RWPE2 (cell line): ENCODE data around the gene TMEM95.
A peak's percentile ranks its signal among the peaks of the same experiment; 100 is the strongest.

Experiments used
- ATAC-seq: fragments of 200-7000 bp; cut with Tn5 transposase; 3 replicates; pipeline ENCODE4 v1.9.1; 2021; ENCODE audit warnings: low read depth
- DNase-seq: peaks from one replicate; pipeline ENCODE4 v3.0.0-alpha.2; 2020; ENCODE audit warnings: low spot score
- H3K27ac ChIP-seq: fragments of 450-650 bp; 2 replicates; pipeline ENCODE4 v1.5.1; 2017; ENCODE audit warnings: mild to moderate bottlenecking; ENCODE audit not compliant: poor library complexity, severe bottlenecking
- H3K27me3 ChIP-seq: fragments of 250-450 bp; sonication (Bioruptor Pico); 2 replicates; pipeline ENCODE4 v1.5.1; 2021; ENCODE audit warnings: mild to moderate bottlenecking, moderate library complexity; ENCODE audit not compliant: insufficient read depth, poor library complexity, severe bottlenecking
- H3K36me3 ChIP-seq: fragments of 250-450 bp; sonication (Bioruptor Pico); 2 replicates; pipeline ENCODE4 v1.5.1; 2020; ENCODE audit warnings: low read depth, mild to moderate bottlenecking, moderate library complexity
- H3K4me1 ChIP-seq: fragments of 250-450 bp; sonication (Bioruptor Pico); 2 replicates; pipeline ENCODE4 v1.5.1; 2021; ENCODE audit warnings: mild to moderate bottlenecking, moderate library complexity; ENCODE audit not compliant: insufficient read depth, poor library complexity, severe bottlenecking
- H3K4me3 ChIP-seq: fragments of 250-450 bp; sonication (Bioruptor Pico); 2 replicates; pipeline ENCODE4 v1.5.1; 2021; ENCODE audit warnings: mild to moderate bottlenecking, moderate library complexity; ENCODE audit not compliant: severe bottlenecking
- H3K9me3 ChIP-seq: fragments of 250-450 bp; sonication (Bioruptor Pico); 2 replicates; pipeline ENCODE4 v1.5.1; 2021; ENCODE audit warnings: mild to moderate bottlenecking, moderate library complexity; ENCODE audit not compliant: severe bottlenecking
- TF ChIP-seq, protein P1 (sequence below): fragments of 450-650 bp; IDR thresholded peaks from one replicate; pipeline ENCODE4 v1.5.1; 2017; ENCODE audit warnings: mild to moderate bottlenecking, moderate library complexity; ENCODE audit not compliant: poor library complexity, severe bottlenecking

TMEM95 gene

DNA sequence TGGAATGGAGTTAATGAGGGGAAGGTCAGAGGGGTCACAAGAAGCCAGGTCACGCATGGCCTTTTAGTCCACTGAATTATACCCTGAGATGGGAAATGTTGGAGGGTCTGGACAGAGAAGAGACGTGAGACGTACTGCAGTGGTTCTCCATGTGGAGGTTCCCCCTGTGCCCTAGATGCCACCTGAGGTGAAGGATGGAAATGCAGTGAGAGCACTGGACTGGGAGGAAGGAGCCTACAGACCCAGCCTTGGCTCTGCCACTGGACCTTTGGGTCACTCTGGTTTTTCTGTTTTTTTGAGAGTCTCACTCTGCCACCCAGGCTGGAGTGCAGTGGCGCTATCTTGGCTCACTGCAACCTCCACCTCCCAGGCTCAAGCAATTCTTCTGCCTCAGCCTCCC lies 41.2 kb downstream of the TMEM95 start:
- Histone ChIP-seq H3K9me3 (no peaks in the 10 kb centered on the region), H3K4me3 (no peak overlapping the region), H3K27me3 (no peaks in the 10 kb centered on the region), H3K27ac (no peak overlapping the region), H3K4me1 (peaks cover 7% of the 10 kb centered on the region), H3K36me3 (peaks cover 21% of the 10 kb centered on the region)
- TF ChIP-seq, protein P1, sequence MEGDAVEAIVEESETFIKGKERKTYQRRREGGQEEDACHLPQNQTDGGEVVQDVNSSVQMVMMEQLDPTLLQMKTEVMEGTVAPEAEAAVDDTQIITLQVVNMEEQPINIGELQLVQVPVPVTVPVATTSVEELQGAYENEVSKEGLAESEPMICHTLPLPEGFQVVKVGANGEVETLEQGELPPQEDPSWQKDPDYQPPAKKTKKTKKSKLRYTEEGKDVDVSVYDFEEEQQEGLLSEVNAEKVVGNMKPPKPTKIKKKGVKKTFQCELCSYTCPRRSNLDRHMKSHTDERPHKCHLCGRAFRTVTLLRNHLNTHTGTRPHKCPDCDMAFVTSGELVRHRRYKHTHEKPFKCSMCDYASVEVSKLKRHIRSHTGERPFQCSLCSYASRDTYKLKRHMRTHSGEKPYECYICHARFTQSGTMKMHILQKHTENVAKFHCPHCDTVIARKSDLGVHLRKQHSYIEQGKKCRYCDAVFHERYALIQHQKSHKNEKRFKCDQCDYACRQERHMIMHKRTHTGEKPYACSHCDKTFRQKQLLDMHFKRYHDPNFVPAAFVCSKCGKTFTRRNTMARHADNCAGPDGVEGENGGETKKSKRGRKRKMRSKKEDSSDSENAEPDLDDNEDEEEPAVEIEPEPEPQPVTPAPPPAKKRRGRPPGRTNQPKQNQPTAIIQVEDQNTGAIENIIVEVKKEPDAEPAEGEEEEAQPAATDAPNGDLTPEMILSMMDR: no peak
- ATAC-seq (no peak), DNase-seq (no peak)

DNA sequence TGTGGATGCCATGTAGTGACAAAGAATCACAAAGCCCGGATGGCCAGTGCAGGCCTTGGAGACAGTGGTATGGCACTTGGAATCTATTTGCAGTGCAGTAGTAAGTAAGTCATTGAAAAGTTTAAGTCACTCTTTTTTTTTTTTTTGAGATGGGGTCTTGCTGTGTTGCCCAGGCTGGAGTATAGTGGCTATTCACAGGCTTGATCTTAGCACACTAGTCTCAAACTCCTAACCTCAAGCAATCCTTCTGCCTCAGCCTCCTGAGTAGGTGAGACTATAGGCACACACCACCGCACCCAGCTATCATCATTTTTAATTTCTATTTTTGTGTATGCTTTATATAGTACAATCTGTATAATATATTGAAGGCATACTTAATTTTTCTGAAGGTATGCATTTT lies 43.7 kb downstream of the TMEM95 start:
- peaks cover 7% of the 10 kb centered on the region for H3K4me1 ChIP-seq
- peaks cover 17% of the 10 kb centered on the region for H3K36me3 ChIP-seq
- DNase-seq (no peak), ATAC-seq (no peak)
- H3K9me3 ChIP-seq: no peaks in the 10 kb centered on the region
- no peaks in the 10 kb centered on the region for H3K27me3 ChIP-seq
- H3K4me3 ChIP-seq: no peak overlapping the region
- TF ChIP-seq, protein P1: no peak
- no peak overlapping the region for H3K27ac ChIP-seq

DNA sequence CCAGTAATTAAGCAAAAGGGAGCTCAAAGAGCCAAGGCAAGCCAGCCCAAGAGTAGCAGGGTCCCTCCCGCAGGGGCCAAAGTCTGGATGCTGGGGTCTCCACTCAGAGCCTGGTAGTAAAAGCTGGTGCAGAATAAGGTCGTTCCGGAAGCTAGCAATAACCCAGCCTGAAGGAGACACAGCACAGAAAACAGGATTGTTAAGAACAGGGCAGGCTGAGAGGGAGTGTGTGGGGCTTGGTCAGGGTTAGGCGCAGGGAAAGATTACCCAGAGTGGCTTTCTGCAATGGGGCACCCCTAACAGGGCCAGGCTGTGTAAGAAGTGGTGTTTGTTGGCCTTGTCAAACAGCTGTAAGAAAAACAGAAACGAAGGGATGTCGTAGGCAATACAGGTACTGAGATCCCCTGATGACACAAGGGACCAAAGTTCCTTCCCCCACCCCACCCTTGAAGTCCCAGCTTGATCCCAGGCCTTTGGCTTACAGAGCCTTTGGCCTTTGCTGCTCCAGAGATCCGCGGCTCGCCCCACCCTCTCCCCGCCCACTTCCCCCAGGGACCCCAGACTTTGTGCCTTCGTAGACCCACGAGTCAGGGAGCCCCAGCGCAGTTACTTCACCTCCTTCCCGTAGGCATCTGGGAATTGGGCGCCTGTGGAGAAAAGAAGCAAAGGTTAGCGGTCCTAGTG lies 48.2 kb downstream of the TMEM95 start:
- Histone ChIP-seq H3K4me1 (peaks cover 7% of the 10 kb centered on the region), H3K27me3 (no peaks in the 10 kb centered on the region), H3K27ac (peak overlapping the region; percentile 58), H3K4me3 (peak overlapping the region; percentile 54), H3K9me3 (no peaks in the 10 kb centered on the region), H3K36me3 (peaks cover 17% of the 10 kb centered on the region)
- DNase-seq (no peak), ATAC-seq (0 out of 3 replicates have a peak, but pooled peaks have one; percentile 1)
- TF ChIP-seq, protein P1: no peak

DNA sequence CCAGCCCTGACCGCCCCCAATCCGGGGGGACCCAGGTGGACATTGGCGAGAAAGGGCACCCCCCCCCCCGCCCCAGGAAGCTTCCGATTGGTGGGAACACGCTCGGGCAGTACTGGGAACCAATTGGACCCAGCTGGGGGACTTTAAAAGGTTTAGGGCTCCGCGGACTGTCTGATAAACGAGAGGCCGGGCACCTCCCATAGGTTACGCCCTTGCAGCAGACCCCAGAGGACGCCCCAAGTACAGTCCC lies 48.7 kb downstream of the TMEM95 start:
- Histone ChIP-seq H3K4me1 (peaks cover 7% of the 10 kb centered on the region), H3K9me3 (no peaks in the 10 kb centered on the region), H3K27ac (peak overlapping the region; percentile 58), H3K4me3 (peak overlapping the region; percentile 54), H3K27me3 (no peaks in the 10 kb centered on the region), H3K36me3 (peaks cover 17% of the 10 kb centered on the region)
- DNase-seq (no peak), ATAC-seq (peak; percentile 43)
- TF ChIP-seq, protein P1: no peak

DNA sequence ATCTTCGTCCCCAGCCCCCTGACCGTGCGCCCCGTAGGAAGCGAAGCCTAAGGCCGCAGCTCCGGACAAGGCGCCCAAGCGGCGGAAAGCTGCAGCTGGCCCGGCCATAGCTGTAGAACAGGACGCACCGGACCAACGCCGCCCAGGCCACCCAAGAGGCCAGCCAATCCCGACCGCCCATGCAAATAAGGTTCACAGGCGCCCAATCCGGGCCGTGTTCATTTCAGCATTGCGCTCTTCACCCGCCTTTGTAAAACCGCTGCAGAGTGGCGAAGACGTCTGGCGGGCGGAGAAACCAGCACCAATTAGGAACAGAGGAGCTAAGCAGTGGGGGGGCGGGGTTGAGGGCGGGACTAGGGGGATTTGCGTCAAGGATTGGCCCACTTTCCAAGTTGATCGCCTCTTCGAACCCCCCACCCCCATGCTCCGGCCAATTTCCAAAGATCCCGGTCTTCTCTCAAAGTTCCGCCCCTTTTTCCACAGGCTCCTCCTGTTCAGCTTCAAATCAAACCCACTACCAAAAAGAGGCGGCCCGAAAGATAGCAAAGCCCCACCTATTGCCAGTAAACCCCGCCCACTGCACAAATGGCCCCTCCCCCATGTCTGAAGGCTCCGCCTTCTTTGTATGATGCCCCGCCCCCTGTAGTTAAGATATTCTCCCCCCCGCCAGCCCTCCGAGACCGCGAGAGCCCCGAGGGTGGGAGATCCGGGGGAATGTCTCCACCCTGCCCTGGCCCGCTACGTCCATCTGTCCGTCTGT lies 49.2 kb downstream of the TMEM95 start, which contains the start of gene TMEM256:
TMEM256 (minus strand) TSS at position 121 of the 760 bp plus-strand sequence; CDS start at position 108, 13 bp downstream.
- no peaks in the 10 kb centered on the region for H3K27me3 ChIP-seq
- H3K36me3 ChIP-seq: peaks cover 17% of the 10 kb centered on the region
- peak within 1 kb of the TSS; percentile 54 for H3K4me3 ChIP-seq
- peak; percentile 94 for ATAC-seq
- TF ChIP-seq, protein P1: no peak
- peaks cover 7% of the 10 kb centered on the region for H3K4me1 ChIP-seq
- peak; percentile 99 for DNase-seq
- H3K9me3 ChIP-seq: no peaks in the 10 kb centered on the region
- peak within 1 kb of the TSS; percentile 58 for H3K27ac ChIP-seq
